RKO (cell line): ENCODE data around the gene RASA4.
"Not testable (repeated sequence)": the region's sequence is repeated elsewhere in the genome, so short reads cannot be mapped to it uniquely, and the experiment has no call there.

Experiments used
- DNase-seq: peaks from one replicate; pipeline ENCODE4 v3.0.0-alpha.2; 2016; ENCODE audit warnings: low spot score

The RASA4 gene

GRCh38 chr7:102604431-102605145 is 12.0 kb downstream of the RASA4 start:
- not testable (repeated sequence) for DNase-seq

- DNase-seq = not testable (repeated sequence)
These were observed 14.2 kb downstream of the RASA4 start for GRCh38 chr7:102602317-102602716.

- not testable (repeated sequence) for DNase-seq
These were observed 16.9 kb downstream of the RASA4 start for GRCh38 chr7:102599699-102600098.

- DNase-seq = not testable (repeated sequence)
These were observed 20.5 kb downstream of the RASA4 start for GRCh38 chr7:102596036-102596435.

- not testable (repeated sequence) for DNase-seq
These were observed 22.8 kb downstream of the RASA4 start for GRCh38 chr7:102593637-102594334.

- not testable (repeated sequence) for DNase-seq
These were observed 24.0 kb downstream of the RASA4 start for GRCh38 chr7:102592477-102593019.

GRCh38 chr7:102589857-102590256 is 26.7 kb downstream of the RASA4 start:
- not testable (repeated sequence) for DNase-seq

- DNase-seq = not testable (repeated sequence)
These were observed 33.1 kb downstream of the RASA4 start for GRCh38 chr7:102583495-102583894.

GRCh38 chr7:102581722-102582121 is 34.8 kb downstream of the RASA4 start:
- not testable (repeated sequence) for DNase-seq

- not testable (repeated sequence) for DNase-seq
These were observed 38.1 kb downstream of the RASA4 start for GRCh38 chr7:102578486-102578885.

GRCh38 chr7:102577315-102578240 is 39.0 kb downstream of the RASA4 start:
- peak; percentile 0 for DNase-seq

- not testable (repeated sequence) for DNase-seq
These were observed 40.2 kb downstream of the RASA4 start for GRCh38 chr7:102576363-102576762.

- DNase-seq = not testable (repeated sequence)
These were observed 41.9 kb downstream of the RASA4 start for GRCh38 chr7:102574607-102575006.

GRCh38 chr7:102572261-102573239 is 44.0 kb downstream of the RASA4 start, which contains the start of gene POLR2J3:
Gene POLR2J3, minus strand, starts transcription at chr7:102572583. Its CDS starts 62 bp downstream, at chr7:102572521.
- DNase-seq = peak; percentile 96

- not testable (repeated sequence) for DNase-seq
These were observed 47.9 kb downstream of the RASA4 start for GRCh38 chr7:102568620-102569019.

GRCh38 chr7:102550808-102551422 is 65.6 kb downstream of the RASA4 start, which contains the start of gene SPDYE2:
Gene SPDYE2, plus strand, starts transcription at chr7:102551226. Its CDS starts 2,030 bp downstream, at chr7:102553256.
- DNase-seq = not testable (repeated sequence)

GRCh38 chr7:102546353-102546752 is 70.2 kb downstream of the RASA4 start:
- not testable (repeated sequence) for DNase-seq

GRCh38 chr7:102545288-102545687 is 71.3 kb downstream of the RASA4 start:
- not testable (repeated sequence) for DNase-seq

- not testable (repeated sequence) for DNase-seq
These were observed 72.2 kb downstream of the RASA4 start for GRCh38 chr7:102544372-102544771.

- not testable (repeated sequence) for DNase-seq
These were observed 73.0 kb downstream of the RASA4 start, which contains the start of gene UPK3BL2 for GRCh38 chr7:102543596-102543995. Gene UPK3BL2, minus strand, starts transcription at chr7:102543696. Its CDS starts 60 bp downstream, at chr7:102543636.
